GM12864 (cell line): ENCODE results near the gene RBPMS2.
"Not testable (repeated sequence)": the region's sequence is repeated elsewhere in the genome, so short reads cannot be mapped to it uniquely, and the experiment has no call there.

Experiments used
- DNase-seq: peaks from one replicate; pipeline ENCODE4 v3.0.0-alpha.2; 2011; ENCODE audit warnings: low read depth
- H3K4me3 ChIP-seq: 2 replicates; pipeline ENCODE4 v1.5.1; 2011; ENCODE audit warnings: mild to moderate bottlenecking, low read depth, low read length, control low read depth
- TF ChIP-seq, protein P1 (sequence below): IDR thresholded peaks from 2 replicates; pipeline ENCODE4 v1.5.1; 2011; ENCODE audit warnings: low read depth, mild to moderate bottlenecking, moderate library complexity, low read length, control low read depth, inconsistent platforms; ENCODE audit errors: missing control alignments

The RBPMS2 gene

DNA sequence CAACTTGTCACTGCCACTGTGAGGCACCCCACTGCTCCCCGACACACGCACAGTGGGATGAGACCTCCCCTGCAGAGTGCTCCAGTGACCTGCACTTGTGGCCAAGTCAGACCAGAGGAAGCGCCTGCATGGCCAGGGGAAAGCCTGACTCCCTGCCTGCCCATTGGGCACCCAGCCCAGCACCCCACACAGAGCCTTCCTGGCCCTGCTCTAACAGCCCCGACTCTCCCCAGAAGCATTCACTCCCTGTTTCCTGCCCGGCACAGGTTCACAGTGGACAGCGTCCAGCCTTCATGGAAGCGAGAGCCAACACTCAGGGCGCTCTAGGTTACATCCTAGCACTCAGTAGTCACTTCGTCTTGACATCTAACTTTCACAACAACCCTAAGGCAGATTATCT lies 27.8 kb downstream of the RBPMS2 start:
- TF ChIP-seq, protein P1, sequence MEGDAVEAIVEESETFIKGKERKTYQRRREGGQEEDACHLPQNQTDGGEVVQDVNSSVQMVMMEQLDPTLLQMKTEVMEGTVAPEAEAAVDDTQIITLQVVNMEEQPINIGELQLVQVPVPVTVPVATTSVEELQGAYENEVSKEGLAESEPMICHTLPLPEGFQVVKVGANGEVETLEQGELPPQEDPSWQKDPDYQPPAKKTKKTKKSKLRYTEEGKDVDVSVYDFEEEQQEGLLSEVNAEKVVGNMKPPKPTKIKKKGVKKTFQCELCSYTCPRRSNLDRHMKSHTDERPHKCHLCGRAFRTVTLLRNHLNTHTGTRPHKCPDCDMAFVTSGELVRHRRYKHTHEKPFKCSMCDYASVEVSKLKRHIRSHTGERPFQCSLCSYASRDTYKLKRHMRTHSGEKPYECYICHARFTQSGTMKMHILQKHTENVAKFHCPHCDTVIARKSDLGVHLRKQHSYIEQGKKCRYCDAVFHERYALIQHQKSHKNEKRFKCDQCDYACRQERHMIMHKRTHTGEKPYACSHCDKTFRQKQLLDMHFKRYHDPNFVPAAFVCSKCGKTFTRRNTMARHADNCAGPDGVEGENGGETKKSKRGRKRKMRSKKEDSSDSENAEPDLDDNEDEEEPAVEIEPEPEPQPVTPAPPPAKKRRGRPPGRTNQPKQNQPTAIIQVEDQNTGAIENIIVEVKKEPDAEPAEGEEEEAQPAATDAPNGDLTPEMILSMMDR, result no peak
- DNase-seq, result no peak
- no peak overlapping the region for H3K4me3 ChIP-seq

DNA sequence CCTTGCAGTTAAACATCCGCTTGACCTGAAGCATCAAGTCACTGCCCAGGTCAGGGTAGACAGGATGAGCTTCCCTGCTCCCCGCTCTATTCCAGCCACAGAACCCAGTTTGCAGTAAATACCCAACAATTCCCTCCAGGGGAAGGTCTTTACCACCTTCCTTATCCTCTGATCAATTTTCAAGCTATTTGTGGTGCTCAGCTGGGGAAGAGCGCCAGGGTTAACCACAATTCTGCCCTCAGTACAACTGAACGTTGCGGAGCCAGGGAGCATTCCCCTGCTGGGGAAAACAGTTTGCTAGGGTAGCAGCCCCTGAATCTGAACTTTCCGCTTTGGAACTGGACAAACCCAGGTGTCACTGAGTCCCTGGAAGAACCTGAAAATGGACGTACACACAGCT lies 28.5 kb downstream of the RBPMS2 start:
- DNase-seq, result no peak
- TF ChIP-seq, protein P1, result no peak
- no peak overlapping the region for H3K4me3 ChIP-seq

DNA sequence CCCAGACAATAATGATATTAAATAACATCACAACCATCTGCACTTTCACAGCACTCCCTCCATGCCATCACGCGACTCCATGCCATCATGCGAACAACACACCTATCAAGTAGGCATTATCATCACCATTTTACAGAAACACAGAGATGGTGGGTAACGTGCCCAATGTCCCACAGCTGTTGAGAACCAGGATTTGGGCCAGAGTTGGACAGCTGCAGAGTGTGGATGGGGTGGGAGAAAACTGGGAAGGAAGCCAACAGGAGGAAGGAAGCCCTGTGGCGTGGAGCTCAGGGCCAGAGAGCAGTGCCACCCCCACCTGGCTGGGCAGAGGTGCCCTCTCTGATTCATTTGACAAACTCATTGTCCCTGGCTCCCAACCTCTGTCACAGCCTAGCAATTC lies 29.0 kb downstream of the RBPMS2 start:
- TF ChIP-seq, protein P1, result no peak
- no peak for DNase-seq
- no peak overlapping the region for H3K4me3 ChIP-seq

DNA sequence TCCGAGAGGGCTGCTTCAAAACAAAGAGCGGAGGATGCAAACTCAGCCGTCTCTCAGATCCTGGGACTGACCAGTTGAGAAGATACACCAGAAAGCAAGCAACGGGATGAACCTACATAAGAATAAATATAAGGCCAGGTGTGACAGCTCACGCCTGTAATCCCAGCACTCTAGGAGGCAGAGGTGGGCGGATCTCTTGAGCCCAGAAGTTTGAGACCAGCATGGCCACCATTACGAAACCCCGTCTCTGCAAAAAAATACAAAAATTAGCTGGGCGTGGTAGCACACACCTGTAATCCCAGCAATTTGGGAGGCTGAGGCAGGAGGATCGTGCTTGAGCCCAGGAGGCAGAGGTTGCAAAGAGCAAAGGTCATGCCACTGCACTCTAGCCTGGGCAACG lies 31.7 kb downstream of the RBPMS2 start:
- no peak overlapping the region for H3K4me3 ChIP-seq
- TF ChIP-seq, protein P1, result no peak
- DNase-seq, result no peak

DNA sequence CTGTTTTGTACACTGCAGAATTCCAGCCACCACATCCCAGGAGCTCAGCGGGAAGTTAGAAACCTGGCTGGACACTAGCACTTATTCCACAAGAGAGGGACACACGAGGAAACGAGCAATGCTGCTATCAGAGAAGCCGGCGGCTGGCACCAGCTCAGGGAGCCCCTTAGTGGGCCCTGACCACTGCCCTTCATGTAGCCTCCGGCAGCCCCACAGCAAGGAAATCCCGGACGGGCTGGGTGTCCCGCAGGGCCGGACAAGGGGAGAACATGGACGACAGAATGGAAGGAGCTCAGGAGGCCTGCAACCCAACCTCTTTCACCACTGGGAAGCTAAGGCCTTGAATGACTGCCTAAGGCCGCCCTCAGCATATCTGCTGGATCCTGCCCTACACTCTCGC lies 32.5 kb downstream of the RBPMS2 start:
- TF ChIP-seq, protein P1, result no peak
- DNase-seq, result no peak
- H3K4me3 ChIP-seq, result no peak overlapping the region

DNA sequence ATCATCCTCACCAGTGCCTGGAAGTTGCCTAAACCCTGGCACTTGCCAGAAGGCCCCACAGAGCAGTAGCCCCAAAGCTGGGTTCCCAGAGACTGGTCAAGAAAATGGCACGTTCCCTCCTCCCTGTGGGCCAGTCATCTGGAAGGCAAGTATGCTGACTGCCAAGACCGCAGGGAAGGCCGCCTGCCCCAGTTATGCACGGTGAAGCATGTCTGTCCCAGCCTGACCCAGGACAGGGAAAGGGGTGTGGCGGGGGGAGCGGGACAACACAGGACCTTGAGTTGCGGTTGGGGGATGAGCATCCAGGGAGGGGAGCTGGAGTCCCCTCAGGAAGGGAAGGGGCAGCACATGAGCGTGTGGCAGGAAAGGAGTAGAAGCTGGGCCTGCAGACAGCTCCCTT lies 33.0 kb downstream of the RBPMS2 start:
- no peak overlapping the region for H3K4me3 ChIP-seq
- TF ChIP-seq, protein P1, result no peak
- no peak for DNase-seq

DNA sequence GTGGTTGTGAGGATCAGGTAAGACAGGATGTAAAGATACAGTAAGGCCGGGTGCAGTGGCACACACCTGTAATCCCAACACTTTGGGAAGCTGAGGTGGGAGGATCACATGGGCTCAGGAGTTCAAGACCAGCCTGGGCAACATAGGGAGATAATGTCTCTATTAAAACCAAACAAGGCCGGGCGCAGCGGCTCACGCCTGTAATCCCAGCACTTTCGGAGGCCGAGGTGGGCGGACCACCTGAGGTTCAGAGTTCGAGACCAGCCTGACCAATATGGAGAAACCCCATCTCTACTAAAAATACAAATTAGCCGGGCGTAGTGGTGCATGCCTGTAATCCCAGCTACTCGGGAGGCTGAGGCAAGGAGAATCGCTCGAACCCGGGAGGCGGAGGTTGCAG lies 33.7 kb downstream of the RBPMS2 start:
- DNase-seq, H3K4me3 ChIP-seq: not testable (repeated sequence)
